Upper lobe of left lung (tissue), 4 donors: ENCODE results near the gene VAV2.

Source experiments
- POLR2A ChIP-seq, 4 donors: fragments of 450-650 bp; IDR thresholded peaks; one replicate each; pipeline ENCODE4 v1.5.1; 2016 to 2017; ENCODE audit warnings: antibody characterized with exemption in 4 of 4, mild to moderate bottlenecking in 2 of 4
- TF ChIP-seq, protein P1 (sequence below), 6 experiments: fragments of 450-650 bp in 4 of 6; fragments of 200-600 bp in 2 of 6; sonication (generic) in 2 of 6; IDR thresholded peaks; one replicate each; pipeline ENCODE4 v1.5.1; 2016 to 2019; ENCODE audit warnings: antibody characterized with exemption in 6 of 6

- TF ChIP-seq, protein P1, sequence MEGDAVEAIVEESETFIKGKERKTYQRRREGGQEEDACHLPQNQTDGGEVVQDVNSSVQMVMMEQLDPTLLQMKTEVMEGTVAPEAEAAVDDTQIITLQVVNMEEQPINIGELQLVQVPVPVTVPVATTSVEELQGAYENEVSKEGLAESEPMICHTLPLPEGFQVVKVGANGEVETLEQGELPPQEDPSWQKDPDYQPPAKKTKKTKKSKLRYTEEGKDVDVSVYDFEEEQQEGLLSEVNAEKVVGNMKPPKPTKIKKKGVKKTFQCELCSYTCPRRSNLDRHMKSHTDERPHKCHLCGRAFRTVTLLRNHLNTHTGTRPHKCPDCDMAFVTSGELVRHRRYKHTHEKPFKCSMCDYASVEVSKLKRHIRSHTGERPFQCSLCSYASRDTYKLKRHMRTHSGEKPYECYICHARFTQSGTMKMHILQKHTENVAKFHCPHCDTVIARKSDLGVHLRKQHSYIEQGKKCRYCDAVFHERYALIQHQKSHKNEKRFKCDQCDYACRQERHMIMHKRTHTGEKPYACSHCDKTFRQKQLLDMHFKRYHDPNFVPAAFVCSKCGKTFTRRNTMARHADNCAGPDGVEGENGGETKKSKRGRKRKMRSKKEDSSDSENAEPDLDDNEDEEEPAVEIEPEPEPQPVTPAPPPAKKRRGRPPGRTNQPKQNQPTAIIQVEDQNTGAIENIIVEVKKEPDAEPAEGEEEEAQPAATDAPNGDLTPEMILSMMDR (IDR thresholded peaks at IDR 0.05), result no peak
- TF ChIP-seq POLR2A (IDR thresholded peaks at IDR 0.05), result no peak
These were observed 36.6 kb upstream of the VAV2 start for GRCh38 chr9:134028575-134029247.
